Iris pigment epithelial cell (primary cell): ENCODE data around the gene CBX7.

Experiments
- DNase-seq: peaks from one replicate; pipeline ENCODE4 v3.0.0-alpha.2; 2011; ENCODE audit warnings: low read depth

The CBX7 gene

DNA sequence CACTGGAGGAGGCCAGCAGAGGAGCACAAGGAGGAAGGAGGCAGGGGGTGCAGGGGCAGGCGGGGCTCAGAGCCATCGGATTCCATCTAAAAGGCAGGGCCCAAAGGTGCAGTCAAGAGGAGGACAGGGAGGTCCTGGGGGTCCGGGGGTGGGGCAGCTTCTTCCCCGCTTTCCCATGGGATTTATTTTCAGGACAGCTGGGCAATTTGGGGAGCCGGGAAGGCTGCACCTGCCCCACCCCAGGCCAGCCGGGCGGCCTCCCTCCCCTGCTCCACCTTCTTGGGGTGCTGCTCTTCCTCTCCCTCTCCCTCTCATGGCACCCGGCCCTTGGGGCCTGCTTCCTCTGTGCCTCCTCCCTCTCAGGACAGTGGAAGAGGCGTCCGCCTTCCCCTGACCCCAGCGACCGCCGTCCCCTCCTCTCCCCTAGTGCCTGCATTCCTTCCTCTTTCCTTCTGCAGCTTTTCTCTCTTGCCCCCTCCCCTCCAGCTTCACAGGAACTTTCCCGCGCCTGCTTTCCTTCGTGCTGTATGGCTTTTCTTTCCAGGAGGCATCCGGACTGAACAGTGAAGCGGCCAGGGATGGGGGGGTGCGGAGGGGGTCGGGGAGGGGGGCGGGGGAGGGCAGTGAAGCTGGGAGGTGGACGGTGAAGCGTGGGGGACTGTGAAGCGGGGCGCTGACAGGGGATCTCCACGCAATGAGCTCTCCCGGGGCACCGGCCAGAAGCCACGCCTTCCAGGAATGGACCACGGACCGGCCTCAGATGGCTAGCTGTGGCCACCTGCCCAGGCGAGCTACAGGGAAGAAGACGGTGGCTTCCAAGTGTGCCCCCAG is 28.5 kb downstream of the CBX7 start:
- DNase-seq, result no peak

DNA sequence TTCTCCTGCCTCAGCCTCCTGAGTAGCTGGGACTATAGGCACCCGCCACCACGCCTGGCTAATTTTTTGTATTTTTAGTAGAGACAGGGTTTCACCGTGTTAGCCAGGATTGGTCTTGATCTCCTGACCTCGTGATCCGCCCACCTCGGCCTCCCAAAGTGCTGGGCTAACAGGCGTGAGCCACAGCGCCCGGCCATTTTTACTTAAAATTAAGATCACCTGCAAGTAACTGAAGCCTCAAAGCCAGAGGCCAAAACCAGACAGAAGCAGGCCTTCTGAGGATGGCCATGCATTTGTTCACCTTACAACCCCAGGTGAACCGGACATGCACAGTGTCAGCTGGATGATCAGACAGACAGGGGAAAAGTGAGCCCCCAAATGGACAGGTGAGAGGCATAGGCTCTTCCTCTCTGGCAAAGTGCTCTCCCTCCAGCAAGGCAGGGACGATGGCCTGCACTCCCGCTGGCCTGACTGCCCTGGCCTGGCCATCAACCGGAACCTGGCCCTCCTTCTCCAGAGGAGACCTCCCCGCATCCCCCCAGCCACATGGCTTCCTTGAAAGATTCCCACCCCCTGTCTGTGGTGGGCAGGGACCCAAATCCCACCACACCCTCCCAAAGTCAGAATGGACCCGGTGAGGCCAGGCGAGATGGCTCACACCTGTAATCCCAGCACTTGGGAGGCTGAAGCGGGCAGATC is 29.6 kb downstream of the CBX7 start:
- DNase-seq, result no peak

DNA sequence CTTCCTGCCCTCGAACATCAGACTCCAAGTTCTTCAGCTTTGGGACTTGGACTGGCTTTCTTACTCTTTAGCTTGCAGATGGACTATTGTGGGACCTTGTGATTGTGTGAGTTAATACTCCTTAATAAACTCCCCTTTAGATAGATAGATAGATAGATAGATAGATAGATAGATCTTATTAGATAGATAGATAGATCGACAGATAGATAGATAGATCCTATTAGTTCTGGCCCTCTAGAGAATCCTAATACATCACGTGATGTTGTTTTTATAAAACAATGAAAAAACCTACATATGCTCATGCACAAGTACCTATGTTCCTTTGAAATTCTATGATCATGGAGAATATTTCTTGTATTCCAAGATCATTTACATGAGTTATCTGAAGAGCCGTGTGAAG is 31.5 kb downstream of the CBX7 start:
- DNase-seq, result no peak

DNA sequence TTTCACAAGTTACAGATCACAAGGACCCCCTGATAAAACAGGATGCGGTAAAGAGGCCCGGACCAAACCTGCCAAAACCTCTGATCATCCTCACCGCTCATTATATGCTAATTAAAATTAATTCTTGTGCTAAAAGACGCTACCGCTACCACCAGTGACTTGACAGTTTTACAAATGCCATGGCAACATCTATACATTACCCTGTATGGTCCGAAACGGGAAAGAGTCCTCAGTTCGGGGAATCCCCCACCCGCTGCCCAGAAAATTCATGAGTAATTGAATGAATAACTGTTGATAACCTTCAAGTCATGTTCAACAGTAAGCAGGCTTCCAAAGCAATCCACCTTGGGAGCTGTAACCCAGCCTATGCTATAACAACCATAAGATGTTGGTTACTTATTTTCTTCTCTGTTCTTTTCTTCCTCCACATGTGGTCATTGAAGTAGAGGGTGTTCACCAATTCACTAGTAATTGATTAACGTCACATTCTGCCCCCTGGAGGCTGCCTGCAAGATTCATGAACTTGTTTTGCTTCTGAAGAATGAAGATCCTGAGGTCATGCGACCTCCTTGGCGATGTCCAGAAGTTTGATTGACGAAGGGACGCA is 34.8 kb downstream of the CBX7 start:
- DNase-seq, result peak; percentile 50

DNA sequence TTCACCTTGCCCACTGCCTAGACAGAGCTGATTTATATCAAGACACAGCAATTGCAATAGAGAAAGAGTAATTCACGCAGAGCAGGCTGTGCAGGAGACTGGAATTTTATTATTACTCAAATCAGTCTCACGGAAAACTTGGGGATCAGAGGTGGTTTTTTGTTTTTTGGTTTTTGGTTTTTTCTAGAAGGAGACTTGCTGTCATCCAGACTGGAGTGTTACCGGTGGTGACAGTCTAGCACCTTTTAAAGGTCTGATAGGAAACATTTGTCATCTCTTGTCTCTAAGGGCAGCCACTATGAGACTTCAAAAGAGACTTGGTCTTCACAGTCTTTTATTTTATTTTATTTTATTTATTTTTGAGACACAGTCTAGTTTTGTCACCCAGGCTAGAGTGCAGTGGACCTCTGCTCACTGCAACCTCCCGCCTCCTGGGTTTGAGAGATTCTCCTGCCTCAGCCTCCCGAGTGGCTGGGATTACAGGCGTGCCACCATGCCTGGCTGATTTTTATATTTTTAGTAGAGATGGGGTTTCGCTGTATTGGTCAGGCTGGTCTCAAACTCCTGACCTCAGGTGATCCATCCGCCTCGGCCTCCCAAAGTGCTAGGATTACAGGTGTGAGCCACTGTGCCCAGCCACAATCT is 36.4 kb downstream of the CBX7 start:
- no peak for DNase-seq

DNA sequence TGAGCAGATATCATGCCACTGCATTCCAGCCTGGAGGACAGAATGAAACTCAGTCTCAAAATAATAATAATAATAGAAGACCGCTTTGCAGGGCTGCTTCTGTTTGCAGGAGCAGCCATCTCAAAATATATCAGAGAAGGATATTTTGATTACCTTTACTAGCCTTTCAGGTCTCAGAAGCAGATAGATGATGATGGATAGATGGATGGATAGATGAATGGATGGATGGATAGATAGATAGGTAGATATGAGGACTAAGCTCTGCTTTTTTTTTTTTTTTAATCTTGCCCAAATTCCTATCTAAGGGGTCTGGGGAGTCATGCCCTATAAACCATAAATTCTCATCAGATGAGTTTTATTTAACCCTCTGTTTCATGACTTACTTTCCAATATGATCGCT is 36.9 kb downstream of the CBX7 start:
- DNase-seq, result no peak

DNA sequence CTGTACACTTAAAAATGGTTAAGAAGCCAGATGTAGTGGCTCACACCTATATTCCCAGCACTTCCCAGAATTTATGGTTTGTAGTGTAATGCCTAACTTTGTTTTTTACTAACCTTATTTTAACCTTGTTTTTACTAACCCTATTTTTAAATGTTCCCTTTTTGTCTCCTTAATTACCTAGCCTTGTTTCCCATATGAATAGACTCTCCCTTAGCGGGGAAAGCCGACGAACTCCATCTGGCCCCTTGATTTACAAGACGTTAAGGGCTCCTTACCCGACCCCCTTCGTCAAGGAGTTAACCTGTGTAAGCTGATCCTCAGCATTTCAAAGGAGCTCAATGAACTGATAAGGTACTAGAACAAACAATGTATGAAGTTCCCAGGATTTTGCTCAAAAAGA is 38.4 kb downstream of the CBX7 start:
- no peak for DNase-seq

DNA sequence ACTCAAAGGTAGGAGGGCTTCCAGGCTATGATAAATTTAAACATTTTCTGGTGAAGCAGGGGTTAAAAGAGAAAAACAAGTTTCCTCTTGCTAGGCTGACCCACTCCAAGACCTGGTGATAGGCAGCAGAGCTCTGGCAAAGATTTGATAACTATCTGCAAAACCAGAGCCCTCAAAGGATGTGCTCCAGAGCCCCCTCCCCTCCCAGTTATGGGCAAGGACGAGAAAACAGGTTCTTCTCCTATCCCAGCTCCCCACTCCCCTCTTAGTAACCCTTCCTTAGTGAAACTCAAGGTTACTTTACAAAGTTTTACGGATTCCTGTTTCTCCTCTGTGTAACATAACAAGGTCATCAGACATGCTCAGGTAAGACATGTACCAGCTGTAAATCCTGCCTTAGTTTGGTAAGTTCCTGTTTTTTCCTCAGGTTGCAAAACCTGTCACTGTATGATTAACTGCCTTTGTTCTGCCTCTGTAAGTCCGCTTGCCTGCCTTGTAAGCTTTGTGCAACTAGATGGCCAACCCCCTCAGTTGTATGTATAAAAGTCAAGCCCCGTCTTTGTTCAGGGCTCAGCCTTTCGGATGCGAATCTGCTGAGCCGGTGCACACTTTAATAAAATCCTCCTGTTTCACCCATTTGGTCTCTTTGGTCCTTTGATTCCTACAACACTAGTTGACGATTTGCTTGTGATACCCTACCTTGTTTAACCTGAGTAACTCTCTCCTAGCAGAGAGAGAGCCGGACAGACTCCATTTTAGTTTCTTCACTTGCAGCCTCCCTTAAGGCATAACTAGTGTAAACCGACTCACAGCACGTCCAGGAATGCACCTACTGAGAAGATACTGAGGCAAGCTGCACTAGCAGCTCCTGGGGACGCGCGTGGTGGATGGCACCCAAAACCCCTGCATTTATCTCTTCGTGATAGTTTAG is 41.6 kb downstream of the CBX7 start:
- no peak for DNase-seq

DNA sequence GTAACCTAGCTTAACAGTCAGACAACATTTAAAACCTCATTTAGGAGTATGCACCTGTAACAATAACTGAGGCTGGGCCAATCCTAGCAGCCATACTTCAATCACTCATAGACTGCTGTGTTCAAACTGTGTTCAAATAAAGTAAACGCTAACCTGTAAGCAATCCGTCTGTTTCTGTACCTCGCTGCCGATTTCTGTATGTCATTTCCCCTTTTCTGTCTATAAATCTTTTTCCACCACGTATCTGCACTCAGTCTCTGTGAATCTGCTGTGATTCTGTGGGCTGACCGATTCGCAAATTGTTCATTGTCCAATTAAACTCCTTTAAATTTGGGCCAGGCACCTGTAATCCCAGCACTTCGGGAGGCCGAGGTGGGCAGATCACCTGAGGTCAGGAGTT is 43.1 kb downstream of the CBX7 start:
- DNase-seq, result no peak

DNA sequence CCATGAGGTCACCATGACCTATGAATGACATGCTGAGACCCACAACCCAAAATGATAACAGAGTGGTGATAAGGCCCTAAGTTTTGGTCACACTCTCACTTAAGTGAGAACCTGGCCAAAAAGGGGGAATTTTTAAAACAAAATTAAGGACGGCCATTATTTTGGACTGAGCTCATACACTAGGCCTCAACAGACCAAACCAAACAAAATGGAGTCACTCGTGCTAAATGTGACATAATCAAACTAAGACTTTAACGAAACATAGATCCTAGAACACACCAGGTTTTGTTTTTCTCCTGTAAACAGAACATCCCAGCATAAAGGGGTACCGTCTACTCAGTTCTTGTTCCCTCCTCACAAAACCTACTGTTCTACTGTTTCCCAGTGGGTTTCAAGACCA is 44.0 kb downstream of the CBX7 start:
- DNase-seq, result no peak

DNA sequence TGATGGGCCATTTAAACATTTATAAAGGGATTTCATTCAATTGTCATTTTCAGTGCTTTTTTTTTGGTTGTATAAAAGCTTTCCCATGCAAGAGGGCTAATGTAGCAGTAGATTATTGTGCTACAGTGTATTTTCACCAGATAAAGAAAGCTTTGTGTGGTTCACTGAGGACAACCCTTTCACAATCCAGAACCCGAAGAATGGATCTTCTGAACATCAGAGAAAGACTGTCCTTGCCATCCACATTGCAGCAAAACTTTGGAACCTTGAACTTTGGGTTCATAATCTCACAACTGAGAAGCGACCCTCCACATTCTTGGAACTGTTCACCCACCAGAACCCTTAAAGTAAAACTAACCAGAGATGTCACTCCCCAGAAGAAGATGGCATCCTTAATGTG is 46.2 kb downstream of the CBX7 start:
- no peak for DNase-seq

DNA sequence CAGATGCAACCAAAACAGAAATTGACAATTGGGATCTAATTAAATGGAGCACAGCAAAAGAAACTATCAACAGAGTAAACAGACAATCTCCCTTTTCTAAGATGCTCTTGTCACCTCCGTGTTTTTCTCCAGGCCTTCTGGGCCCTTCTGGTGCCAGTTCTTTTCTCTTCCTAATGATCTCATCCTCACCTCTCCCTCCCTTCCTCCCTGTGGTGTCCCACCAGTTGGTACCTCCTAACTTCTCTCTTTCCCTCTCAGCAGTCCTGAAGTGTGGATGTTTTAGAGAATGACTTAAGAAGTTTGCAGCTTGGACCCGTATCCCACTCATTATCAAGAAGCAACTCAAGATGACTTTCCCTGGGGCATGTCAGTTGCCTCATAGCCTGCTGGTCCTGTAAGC is 49.0 kb downstream of the CBX7 start:
- DNase-seq, result no peak

DNA sequence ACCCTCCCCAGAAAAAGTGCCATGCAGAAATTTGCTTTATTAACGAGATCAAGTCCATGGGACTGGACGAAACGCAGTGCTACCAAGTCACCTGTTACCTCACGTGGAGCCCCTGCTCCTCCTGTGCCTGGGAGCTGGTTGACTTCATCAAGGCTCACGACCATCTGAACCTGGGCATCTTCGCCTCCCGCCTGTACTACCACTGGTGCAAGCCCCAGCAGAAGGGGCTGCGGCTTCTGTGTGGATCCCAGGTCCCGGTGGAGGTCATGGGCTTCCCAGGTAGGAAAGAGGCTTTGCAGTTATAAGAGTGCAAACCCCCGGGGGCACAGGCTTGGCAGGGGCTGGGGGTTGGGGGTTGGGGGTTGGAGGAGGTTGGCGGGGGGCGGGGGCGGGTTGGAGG is 51.3 kb downstream of the CBX7 start:
- no peak for DNase-seq

DNA sequence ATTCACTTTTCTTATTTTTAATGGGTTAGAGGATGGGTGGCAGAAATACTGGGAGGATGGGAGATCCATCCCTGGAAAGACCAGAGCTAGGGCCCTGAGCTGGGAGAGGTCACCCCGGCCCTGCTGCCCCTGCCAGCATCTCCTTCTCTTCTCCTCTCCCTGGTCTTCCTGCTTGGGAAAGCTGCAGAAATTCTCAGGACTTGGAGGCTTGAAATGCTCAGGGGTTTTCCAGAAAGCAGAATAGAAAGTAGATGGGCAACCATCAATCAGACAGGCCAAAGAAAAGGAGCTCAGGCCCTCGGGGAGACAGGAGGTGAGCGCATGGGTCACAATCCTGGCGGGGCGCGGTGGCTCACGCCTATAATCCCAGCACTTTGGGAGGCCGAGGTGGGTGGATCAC is 53.9 kb downstream of the CBX7 start:
- no peak for DNase-seq

DNA sequence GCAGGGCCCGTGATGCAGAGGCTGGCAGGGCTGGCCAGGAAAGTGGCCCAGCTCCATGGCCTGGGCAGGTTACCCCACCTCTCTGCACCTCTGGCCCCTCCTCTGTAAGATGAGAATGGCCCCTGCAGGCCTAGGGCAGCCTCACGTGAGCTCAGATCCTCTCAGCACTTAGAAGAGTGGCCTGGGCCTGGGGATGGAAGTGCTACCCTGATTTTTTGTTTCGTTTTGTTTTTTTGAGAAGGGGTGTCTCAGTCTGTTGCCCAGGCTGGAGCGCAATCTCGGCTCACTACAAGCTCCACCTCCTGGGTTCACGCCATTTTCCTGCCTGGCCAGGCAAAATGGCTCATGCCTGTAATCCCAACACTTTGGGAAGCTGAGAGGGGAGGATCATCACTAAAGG is 54.5 kb downstream of the CBX7 start:
- DNase-seq, result no peak

DNA sequence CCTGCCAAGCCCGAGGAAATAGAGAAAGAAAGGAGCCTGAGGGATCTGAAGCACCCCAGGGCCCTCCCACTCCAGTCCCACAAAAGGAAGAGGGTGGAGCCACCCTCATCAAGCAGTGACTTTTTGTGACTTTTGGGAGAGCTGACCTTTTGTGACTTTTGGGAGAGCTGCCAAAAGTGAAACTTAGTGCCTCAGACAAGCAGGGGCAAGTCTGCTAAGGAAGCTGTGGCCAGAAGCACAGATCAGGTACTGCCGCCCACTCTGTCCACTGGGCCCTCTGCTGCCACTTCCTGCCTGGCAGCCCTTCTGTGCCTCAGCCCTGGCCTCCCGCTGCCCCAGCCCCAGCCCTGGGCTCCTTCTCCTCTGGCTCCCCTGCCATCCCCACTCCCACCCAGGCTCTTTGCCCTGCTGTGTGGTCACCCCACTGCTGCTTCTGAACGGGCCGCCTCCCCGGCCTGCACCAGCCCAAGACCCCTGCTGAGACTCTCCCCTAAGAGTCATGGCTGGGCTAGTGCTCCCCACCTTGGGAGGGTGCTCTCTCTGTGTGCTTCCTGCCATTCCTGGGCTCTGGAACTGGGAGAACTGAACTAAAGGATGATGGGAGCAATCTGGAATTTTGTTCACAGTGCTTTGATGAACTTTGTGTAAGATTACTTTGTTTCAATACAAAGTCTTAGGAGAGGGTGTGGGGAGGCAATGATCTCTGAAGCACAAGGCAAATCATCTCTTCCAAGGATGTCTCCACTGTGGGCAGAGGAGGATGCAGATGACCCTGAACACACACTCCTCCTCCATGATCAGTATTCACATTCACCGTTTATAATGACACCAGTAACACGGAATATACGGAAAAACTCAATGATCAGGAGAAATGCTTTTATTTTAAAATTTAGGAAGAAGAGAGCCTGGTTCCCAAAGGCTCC is 55.1 kb downstream of the CBX7 start, which contains the start of gene APOBEC3H:
Gene APOBEC3H, plus strand, starts transcription at position 147 of the 923 bp plus-strand sequence. CDS start 3,035 bp downstream, outside the sequence.
- DNase-seq, result peak; percentile 12

DNA sequence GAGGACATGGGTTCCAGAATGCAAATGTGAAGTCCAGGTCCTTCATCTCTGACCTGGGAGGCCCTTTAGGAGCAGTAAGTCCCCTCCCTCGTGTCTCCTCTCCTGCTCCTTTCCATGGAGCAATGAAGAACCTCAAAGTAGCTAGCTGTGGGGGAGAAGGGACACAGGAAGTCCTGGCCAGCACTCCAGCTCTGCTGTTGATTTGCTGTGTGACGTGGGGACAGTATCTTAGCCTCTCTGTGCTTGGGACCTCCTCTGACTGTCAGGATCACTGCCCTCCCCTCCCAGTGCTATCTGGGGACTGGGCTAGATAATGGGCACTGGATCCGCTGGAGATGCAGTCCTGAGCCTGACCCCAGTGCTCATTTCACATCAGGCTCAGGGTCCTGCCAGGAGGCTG is 56.5 kb downstream of the CBX7 start:
- no peak for DNase-seq

DNA sequence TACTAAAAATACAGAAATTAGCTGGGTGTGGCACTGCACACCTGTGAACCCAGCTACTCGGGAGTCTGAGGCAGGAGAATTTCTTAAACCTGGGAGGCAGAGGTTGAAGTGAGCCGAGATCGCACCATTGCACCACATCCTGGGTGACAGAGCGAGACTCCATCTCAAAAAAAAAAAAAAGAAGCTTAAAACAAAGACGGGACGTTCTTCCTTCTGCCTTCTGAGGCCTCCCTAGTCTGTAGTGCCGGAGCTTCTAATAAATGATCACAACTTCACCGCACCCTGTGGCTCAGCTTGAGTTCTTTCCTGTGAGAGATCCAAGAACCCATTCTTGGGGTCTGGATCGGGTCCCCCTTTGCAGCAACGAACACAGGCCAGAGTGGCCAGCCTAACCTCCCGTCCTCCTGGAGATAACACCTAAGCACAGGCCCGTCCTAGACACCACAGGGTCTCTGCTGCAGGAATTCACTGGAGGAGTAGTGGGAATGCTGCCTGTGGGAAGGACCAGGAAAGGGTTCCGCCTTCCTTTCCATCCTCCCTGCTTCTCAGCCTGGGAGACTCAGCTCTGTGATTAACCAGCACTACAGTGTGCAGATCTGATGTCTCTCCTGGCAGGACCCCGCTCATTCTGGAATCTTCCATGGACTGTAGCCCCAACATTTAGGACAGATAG is 57.6 kb downstream of the CBX7 start:
- no peak for DNase-seq

DNA sequence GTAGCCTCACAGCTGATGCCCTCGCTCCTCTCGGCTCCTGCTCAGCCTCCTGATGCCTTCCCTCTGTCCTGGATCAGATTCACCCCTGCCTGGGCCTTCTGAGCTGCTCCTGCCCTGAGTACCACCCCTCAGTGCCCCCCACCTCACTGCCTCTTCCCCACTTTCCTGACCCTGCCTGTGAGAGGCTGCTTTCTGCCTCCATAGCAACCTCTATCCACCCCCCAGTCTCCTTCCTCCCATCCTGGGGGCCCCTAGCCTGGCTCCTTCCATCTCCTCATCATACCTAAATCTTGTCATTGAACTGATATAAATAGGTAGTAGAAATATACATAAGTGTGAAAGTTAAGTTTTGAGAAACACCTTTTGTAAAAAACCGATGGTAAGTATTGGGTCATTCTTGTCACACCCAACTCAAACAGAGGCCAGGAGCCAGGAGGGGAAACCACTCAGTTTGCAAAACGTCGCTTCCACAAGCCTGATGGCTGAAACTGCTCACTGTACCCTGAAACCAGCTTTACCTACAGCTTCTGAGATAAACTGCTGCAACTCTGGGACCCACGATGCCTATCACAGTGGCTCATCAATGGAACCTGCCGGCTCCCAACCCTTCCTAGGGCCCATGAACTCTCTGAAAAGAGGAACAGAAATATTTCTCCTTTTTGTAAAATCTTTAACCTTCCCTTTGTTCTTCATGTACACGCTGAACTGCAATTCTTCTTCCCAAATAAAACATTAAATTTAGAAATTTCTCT is 60.2 kb downstream of the CBX7 start:
- no peak for DNase-seq
